Thymus (tissue), 14 donors: ENCODE data around the gene OSR1. TPM values are rescaled to one million over a fixed set of nuclear protein-coding genes. Genes with fewer than 3 reads are reported as not detected.
"Not testable (repeated sequence)": the region's sequence is repeated elsewhere in the genome, so short reads cannot be mapped to it uniquely, and the experiment has no call there.

Source experiments
- DNase-seq, 9 donors: peaks; one replicate each; pipeline ENCODE4 v3.0.0-alpha.2; 2013; ENCODE audit warnings: low spot score in 9 of 9, low read depth in 6 of 9, missing footprints in 1 of 9
- H3K27ac ChIP-seq, 2 donors: one replicate each; pipeline ENCODE4 v1.5.1; 2013; ENCODE audit warnings: control low read depth in 1 of 2, low read depth in 1 of 2, low read length in 1 of 2, mild to moderate bottlenecking in 1 of 2, moderate library complexity in 1 of 2
- H3K27me3 ChIP-seq, 2 donors: one replicate each; pipeline ENCODE4 v1.5.1; 2013; ENCODE audit warnings: low read length in 1 of 2; ENCODE audit not compliant: control insufficient read depth in 2 of 2, insufficient read depth in 1 of 2
- H3K36me3 ChIP-seq, 2 donors: one replicate each; pipeline ENCODE4 v1.5.1; 2013; ENCODE audit warnings: low read length in 1 of 2, mild to moderate bottlenecking in 1 of 2, moderate library complexity in 1 of 2; ENCODE audit not compliant: control insufficient read depth in 2 of 2, insufficient read depth in 2 of 2
- H3K4me1 ChIP-seq, 2 donors: one replicate each; pipeline ENCODE4 v1.5.1; 2013; ENCODE audit warnings: low read length in 2 of 2; ENCODE audit not compliant: control insufficient read depth in 2 of 2, insufficient read depth in 2 of 2
- H3K4me3 ChIP-seq, 2 donors: one replicate each; pipeline ENCODE4 v1.5.1; 2013; ENCODE audit warnings: low read length in 2 of 2, control low read depth in 1 of 2, mild to moderate bottlenecking in 1 of 2
- H3K9me3 ChIP-seq, 2 donors: one replicate each; pipeline ENCODE4 v1.5.1; 2013; ENCODE audit warnings: low read length in 1 of 2, mild to moderate bottlenecking in 1 of 2; ENCODE audit not compliant: control insufficient read depth in 2 of 2, insufficient read depth in 1 of 2
- WGBS: extraction: QIAGEN DNeasy Blood & Tissue Kit; methylation state at CpG from one replicate; pipeline ENCODE4 v1.1.7; 2013; 5-methylcytosine and 5-hydroxymethylcytosine counted together
- long read RNA-seq, 10 donors: transcript quantifications; one replicate each; lab custom pipeline, GENCODE V29; 2026
- polyA plus RNA-seq: library from polyadenylated mRNA; stranded (reverse); fragments of 200-250 nt; gene quantifications from one replicate; pipeline ENCODE4 v1.2.3, GENCODE V29; 2013
- total RNA-seq: library from RNA; stranded (reverse); fragments of 120-200 nt; gene quantifications from one replicate; pipeline ENCODE4 v1.2.4, GENCODE V29; 2013
- donor health status: healthy.

OSR1 gene
- 1.1 TPM for total RNA-seq
- polyA plus RNA-seq: 6.0 TPM
- long read RNA-seq, donor 1, partial matches to known transcripts: 0 of 1 reads
- long read RNA-seq, donor 1, other reads (novel, unspliced or antisense): 0 of 1 reads
- long read RNA-seq, donor 2, partial matches to known transcripts: 0 of 2 reads
- long read RNA-seq, donor 2, other reads (novel, unspliced or antisense): 0 of 2 reads
- long read RNA-seq, donor 3: 0 reads
- long read RNA-seq, donor 4, partial matches to known transcripts: 0 of 1 reads
- long read RNA-seq, donor 4, other reads (novel, unspliced or antisense): 0 of 1 reads
- long read RNA-seq, donor 5, partial matches to known transcripts: 0 of 3 reads
- long read RNA-seq, donor 5, other reads (novel, unspliced or antisense): 0 of 3 reads
- long read RNA-seq, donor 6, partial matches to known transcripts: 0 of 3 reads
- long read RNA-seq, donor 6, other reads (novel, unspliced or antisense): 0 of 3 reads
- long read RNA-seq, donor 7: 0 reads
- long read RNA-seq, donor 8, partial matches to known transcripts: 0 of 1 reads
- long read RNA-seq, donor 8, other reads (novel, unspliced or antisense): 0 of 1 reads
- long read RNA-seq, donor 9, full-length matches to known transcripts: 2 of 2 reads
- long read RNA-seq, donor 9, partial matches to known transcripts: 0 of 2 reads
- long read RNA-seq, donor 9, other reads (novel, unspliced or antisense): 0 of 2 reads
- long read RNA-seq, donor 10, partial matches to known transcripts: 0 of 1 reads
- long read RNA-seq, donor 10, other reads (novel, unspliced or antisense): 0 of 1 reads

DNA sequence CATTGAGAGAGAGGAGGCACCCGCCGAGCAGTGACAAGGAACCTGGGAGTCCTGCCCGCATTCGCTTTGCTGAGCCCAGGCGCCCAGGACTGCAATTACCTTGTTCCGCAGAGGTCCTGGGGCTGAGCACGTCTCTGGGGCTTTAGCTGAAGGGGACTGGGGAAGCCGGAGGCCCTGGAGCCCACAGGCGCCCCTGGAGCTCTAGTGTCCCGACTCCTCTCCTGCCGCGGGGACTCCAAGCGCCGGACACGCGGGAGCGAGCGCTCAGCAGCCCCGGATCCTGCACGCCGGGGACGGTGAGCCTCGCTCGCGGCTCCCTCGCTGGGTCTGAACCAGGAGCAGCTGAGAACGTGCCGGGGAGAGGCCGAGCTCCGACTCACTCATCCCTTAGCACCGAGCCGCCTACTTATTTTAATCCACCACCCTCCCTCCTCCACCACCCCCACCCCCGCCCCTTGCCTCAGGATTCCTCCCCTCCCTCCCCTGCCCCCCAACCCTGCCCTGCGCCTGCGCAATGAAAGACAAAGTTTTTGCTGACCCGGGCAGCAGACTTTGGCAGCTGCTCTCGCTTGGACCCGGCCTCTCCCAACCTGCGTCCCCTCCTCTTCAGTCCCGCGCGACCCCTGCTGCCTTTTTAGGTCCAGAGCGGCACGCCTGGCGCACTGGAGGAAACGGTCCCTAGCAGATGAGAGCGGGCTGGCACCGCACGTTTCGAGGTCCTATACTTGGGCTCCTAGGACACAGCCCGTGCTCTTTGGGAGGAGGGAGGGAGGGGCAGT lies at the start of gene OSR1:
TSS of gene OSR1 (minus strand) at position 382 of the 779 bp plus-strand sequence. CDS start 4,818 bp downstream, outside the sequence.
- H3K4me1 ChIP-seq: peaks cover 0 to 20% of the 10 kb centered on the region in 2 donors
- H3K27me3 ChIP-seq: peaks cover 88 to 100% of the 10 kb centered on the region in 2 donors
- H3K4me3 ChIP-seq: peak within 1 kb of the TSS; percentile 18 to 21
- 1% methylated on average over 51 of the region's 51 CpGs for WGBS
- no peak within 1 kb of the TSS for H3K27ac ChIP-seq
- H3K9me3 ChIP-seq: peaks cover 1 to 11% of the 10 kb centered on the region in 2 donors
- DNase-seq: no peak
- H3K36me3 ChIP-seq: no peaks in the 10 kb centered on the region

DNA sequence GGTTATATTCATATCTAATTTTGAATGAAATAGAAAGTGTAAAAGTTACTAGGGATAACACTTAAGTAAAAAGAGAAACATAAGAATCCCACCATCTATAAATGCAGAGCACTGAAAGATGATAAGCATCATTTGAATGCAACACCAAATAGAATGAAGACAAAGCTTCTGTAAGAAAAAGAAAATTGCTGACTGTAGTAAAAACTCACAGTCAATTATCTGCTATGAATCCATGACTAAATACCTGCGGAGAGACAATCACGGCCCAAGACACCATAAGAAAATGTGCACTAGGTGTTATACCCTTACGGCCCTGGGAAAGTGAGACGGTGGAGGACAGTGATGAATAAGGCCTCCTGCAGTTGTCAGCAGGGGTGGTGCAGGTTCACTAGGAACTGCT lies 45.4 kb upstream of the OSR1 start:
- 86% methylated on average over 4 of the region's 4 CpGs for WGBS
- Histone ChIP-seq H3K4me1 (no peaks in the 10 kb centered on the region), H3K27ac (no peak overlapping the region), H3K36me3 (no peaks in the 10 kb centered on the region), H3K4me3 (no peak overlapping the region), H3K9me3 (no peaks in the 10 kb centered on the region), H3K27me3 (no peaks in the 10 kb centered on the region)
- no peak for DNase-seq

DNA sequence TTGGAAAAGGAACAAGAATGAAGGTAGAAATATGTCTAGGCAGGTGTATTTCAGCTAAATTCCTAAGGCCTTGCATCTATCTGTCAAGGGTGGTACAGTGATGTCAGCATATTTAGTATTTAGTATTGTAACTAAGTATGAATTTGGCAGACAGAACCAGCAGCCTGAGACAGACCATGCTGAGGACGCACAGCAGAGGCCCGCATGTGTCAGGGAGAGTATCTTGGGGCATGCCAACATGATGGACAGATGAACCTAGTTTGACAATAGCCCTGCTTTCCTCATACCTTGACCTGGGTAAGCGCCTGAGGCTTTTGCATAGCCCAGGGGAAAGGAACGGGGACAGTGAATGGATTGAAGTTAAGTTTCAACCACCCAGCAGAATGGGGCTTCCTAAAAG lies 33.8 kb upstream of the OSR1 start:
- Histone ChIP-seq H3K4me1 (no peaks in the 10 kb centered on the region), H3K4me3 (no peak overlapping the region), H3K27me3 (no peaks in the 10 kb centered on the region), H3K36me3 (no peaks in the 10 kb centered on the region), H3K27ac (no peak overlapping the region), H3K9me3 (no peaks in the 10 kb centered on the region)
- DNase-seq: no peak
- WGBS: 93% methylated on average over 4 of the region's 4 CpGs

DNA sequence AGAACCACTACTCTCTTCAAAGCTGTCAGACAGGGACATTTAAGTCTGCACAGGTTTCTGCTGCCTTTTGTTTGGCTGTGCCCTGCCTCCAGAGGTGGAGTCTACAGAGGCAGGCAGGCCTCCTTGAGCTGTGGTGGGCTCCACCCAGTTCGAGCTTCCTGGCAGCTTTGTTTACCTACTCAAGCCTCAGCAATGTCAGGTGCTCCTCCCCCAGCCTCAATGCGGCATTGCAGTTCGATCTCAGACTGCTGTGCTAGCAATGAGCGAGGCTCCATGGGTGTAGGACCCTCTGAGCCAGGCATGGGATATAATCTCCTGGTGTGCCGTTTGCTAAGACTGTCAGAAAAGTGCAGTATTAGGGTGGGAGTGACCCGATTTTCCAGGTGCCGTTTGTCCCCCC lies 31.0 kb upstream of the OSR1 start:
- H3K4me1 ChIP-seq, H3K36me3 ChIP-seq, DNase-seq, H3K9me3 ChIP-seq, H3K27ac ChIP-seq, H3K27me3 ChIP-seq, H3K4me3 ChIP-seq: not testable (repeated sequence)
- WGBS: 93% methylated on average over 7 of the region's 7 CpGs

DNA sequence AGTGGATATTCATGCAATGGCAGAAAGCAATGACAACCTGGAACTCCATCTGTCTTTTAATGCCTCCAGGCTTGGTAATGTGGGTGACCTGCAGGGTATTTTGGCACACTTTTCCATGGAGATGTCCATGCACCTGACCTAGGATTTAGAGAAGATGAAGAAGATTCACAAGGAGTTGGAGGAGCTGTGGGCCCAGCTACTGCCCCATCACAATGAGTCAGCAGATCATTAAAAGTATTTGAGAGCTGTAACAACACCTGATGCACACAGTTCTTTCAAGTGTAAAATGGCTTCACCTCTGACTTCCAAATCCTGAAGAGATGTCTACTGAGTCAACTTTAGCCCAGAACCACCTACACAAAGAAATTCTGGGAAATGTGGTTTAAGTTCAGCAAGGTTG lies 22.1 kb upstream of the OSR1 start:
- no peak for DNase-seq
- no peaks in the 10 kb centered on the region for H3K4me1 ChIP-seq
- no peaks in the 10 kb centered on the region for H3K36me3 ChIP-seq
- H3K27ac ChIP-seq: no peak overlapping the region
- no peaks in the 10 kb centered on the region for H3K9me3 ChIP-seq
- H3K27me3 ChIP-seq: no peaks in the 10 kb centered on the region
- H3K4me3 ChIP-seq: no peak overlapping the region

DNA sequence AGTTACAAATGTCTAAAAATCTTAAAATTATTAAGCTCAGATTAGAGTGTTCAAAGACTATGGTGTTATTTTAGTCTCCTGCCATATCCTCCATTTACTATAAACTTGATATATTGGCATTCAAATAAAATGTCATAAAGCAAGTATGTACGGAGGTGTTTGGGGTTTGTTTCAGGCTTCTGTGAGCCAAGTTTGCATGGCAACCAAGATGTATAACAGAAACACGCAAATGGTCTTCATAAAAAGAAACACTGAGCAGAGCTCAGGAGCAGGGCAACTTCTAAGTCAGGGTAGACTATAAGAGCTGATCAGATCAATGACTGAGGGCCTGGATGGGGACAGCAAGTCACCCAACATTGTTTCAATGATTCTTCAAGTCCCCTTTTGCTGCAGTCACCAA lies 20.5 kb upstream of the OSR1 start:
- no peak overlapping the region for H3K4me3 ChIP-seq
- no peak for DNase-seq
- H3K36me3 ChIP-seq: no peaks in the 10 kb centered on the region
- no peak overlapping the region for H3K27ac ChIP-seq
- WGBS: 90% methylated on average over 2 of the region's 2 CpGs
- H3K27me3 ChIP-seq: no peaks in the 10 kb centered on the region
- no peaks in the 10 kb centered on the region for H3K9me3 ChIP-seq
- no peaks in the 10 kb centered on the region for H3K4me1 ChIP-seq

DNA sequence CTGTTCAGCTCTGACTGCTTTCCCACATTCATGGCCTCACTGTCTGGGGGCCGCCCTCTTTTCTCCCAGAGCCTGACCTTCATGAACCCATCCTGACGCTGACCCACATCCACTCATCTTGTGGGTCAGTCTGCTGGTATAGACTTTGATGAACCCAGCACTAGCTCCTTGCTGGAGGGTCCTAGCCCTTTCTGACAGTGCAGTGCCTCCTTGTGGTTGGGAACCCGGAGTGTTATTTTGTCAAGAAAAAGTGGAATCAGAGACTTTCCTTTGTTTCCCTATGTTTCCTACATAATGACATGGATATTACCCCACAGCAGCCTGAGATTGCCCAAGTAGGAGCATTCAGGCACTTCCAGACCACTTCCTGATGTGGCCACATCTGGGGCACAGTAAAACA lies 19.3 kb upstream of the OSR1 start:
- H3K36me3 ChIP-seq: no peaks in the 10 kb centered on the region
- H3K27ac ChIP-seq: no peak overlapping the region
- no peak for DNase-seq
- peaks cover 0 to 3% of the 10 kb centered on the region in 2 donors for H3K27me3 ChIP-seq
- no peaks in the 10 kb centered on the region for H3K4me1 ChIP-seq
- no peaks in the 10 kb centered on the region for H3K9me3 ChIP-seq
- 87% methylated on average over 3 of the region's 3 CpGs for WGBS
- no peak overlapping the region for H3K4me3 ChIP-seq

DNA sequence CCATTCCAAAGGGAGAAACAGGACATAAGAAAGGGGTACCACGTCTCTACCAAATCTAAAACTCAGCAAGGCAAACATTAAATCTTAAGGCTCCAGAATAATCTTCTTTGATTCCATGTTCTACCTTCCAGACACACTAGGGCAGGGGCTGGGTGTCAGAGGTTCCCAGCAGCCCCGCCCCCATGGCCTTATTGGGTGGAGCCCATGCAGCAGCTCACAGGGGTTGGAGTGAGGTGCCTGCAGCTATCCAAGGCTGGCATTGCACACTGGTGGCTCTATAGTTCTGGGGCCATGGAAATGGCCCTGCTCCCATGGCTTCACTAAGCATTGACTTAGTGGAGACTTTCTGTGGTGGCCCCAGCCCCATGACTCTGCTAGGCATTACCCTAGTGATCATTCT lies 14.9 kb upstream of the OSR1 start:
- DNase-seq: no peak
- WGBS: 88% methylated on average over 2 of the region's 2 CpGs
- no peaks in the 10 kb centered on the region for H3K36me3 ChIP-seq

More for the DNA sequence above, 14.9 kb upstream of the OSR1 start:
- Histone ChIP-seq H3K4me1 (no peaks in the 10 kb centered on the region), H3K27ac (no peak overlapping the region), H3K4me3 (no peak overlapping the region), H3K27me3 (peaks cover 0 to 14% of the 10 kb centered on the region in 2 donors), H3K9me3 (no peaks in the 10 kb centered on the region)
